Measurements from ENCODE around the gene KAZN. TPM values are rescaled to one million over a fixed set of nuclear protein-coding genes. Genes with fewer than 3 reads are reported as not detected.
A peak's percentile ranks its signal among the peaks of the same experiment; 100 is the strongest.

KAZN gene
- total RNA-seq, 6 experiments from 2014 or later = 13.1 to 22.3 (median 20.7) TPM

- H3K4me1 Mint-ChIP-seq (ENCODE audit: low read depth) = 0 out of 2 replicates have a peak, but pooled peaks cover 4% of the 10 kb centered on the region
- no peak overlapping the region for H3K27ac Mint-ChIP-seq
- H3K4me3 Mint-ChIP-seq = no peak overlapping the region
- no peak for TF ChIP-seq CTCF (IDR thresholded peaks at IDR 0.05)
- no peaks in the 10 kb centered on the region; the same call in 1 of the 2 replicates for H3K27me3 Mint-ChIP-seq (ENCODE audit: insufficient read depth)
- no peaks in the 10 kb centered on the region for H3K9me3 Mint-ChIP-seq
- DNase-seq = no peak
- no peaks in the 10 kb centered on the region; the same call in 1 of the 2 replicates for H3K36me3 Mint-ChIP-seq (ENCODE audit: low read depth)
Measured at GRCh38 chr1:14987829-14988603, 389.5 kb downstream of the KAZN start.

DNA sequence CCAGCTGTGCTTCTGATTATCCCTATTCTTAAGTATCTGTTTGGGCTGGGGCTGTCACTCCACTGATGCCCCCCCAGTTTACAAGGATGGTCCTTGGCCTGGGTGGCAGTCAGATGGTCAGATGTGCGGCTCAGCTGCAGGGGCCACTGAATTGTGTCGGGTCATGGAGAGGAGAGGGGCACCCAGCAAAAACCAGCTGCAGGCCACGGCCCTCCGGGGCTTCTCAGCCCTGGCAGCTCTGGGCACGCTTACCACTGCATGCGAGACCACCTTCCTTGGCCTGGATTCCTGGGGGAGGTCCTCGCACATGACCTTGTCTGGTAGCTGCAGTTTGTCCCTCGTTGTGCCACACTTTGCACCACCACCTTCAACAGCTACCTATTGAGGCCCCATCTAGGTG lies 390.2 kb downstream of the KAZN start:
- H3K4me1 Mint-ChIP-seq (ENCODE audit: low read depth) = no peaks in the 10 kb centered on the region
- no peak overlapping the region for H3K27ac Mint-ChIP-seq

GRCh38 chr1:14989931-14990728 lies 391.6 kb downstream of the KAZN start:
- Mint-ChIP-seq H3K27me3 (ENCODE audit: insufficient read depth) (no peaks in the 10 kb centered on the region; the same call in 1 of the 2 replicates), H3K9me3 (no peaks in the 10 kb centered on the region), H3K27ac (no peak overlapping the region), H3K4me3 (no peak overlapping the region), H3K36me3 (ENCODE audit: low read depth) (no peaks in the 10 kb centered on the region), H3K4me1 (ENCODE audit: low read depth) (peaks cover 7% of the 10 kb centered on the region; the same call in 1 of the 2 replicates)
- DNase-seq = no peak
- TF ChIP-seq CTCF (IDR thresholded peaks at IDR 0.05) = no peak

More for the DNA sequence above, 390.2 kb downstream of the KAZN start:
- TF ChIP-seq CTCF (IDR thresholded peaks at IDR 0.05) = no peak
- Mint-ChIP-seq H3K9me3 (no peaks in the 10 kb centered on the region), H3K4me3 (no peak overlapping the region), H3K27me3 (ENCODE audit: insufficient read depth) (no peaks in the 10 kb centered on the region; the same call in 1 of the 2 replicates), H3K36me3 (ENCODE audit: low read depth) (no peaks in the 10 kb centered on the region; the same call in 1 of the 2 replicates)
- no peak for DNase-seq

GRCh38 chr1:14993414-14993813 lies 394.9 kb downstream of the KAZN start:
- H3K27ac Mint-ChIP-seq = no peak overlapping the region
- H3K36me3 Mint-ChIP-seq (ENCODE audit: low read depth) = no peaks in the 10 kb centered on the region
- DNase-seq = no peak
- no peaks in the 10 kb centered on the region; the same call in none of the 2 replicates for H3K27me3 Mint-ChIP-seq (ENCODE audit: insufficient read depth)
- no peak overlapping the region for H3K4me3 Mint-ChIP-seq
- peaks cover 38% of the 10 kb centered on the region for H3K4me1 Mint-ChIP-seq (ENCODE audit: low read depth)
- H3K9me3 Mint-ChIP-seq = no peaks in the 10 kb centered on the region
- TF ChIP-seq CTCF (IDR thresholded peaks at IDR 0.05) = no peak

DNA sequence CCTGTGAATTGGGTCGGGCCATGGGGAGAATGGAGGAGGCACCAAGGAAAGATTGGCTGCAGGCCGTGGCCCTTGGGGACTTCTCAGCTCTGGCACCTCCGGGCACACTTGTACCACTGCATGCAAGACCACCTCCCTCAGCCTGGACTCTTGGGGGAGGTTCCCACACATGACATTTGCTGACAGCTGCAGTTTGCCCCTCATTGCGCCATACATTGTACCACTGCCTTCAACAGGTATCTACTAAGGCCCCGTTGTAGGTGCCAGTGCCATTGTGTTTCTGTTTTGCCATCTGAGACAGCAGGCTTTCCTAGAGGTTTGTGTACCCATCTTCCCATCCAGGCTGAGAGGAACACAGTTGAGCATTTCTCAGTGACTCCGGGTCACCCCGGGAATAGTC lies 395.7 kb downstream of the KAZN start:
- TF ChIP-seq CTCF (IDR thresholded peaks at IDR 0.05) = no peak
- H3K4me1 Mint-ChIP-seq (ENCODE audit: low read depth) = peaks cover 38% of the 10 kb centered on the region
- H3K9me3 Mint-ChIP-seq = no peaks in the 10 kb centered on the region
- no peaks in the 10 kb centered on the region for H3K36me3 Mint-ChIP-seq (ENCODE audit: low read depth)
- no peak overlapping the region for H3K4me3 Mint-ChIP-seq
- H3K27me3 Mint-ChIP-seq (ENCODE audit: insufficient read depth) = no peaks in the 10 kb centered on the region; the same call in none of the 2 replicates
- H3K27ac Mint-ChIP-seq = peak overlapping the region; percentile 99; the same call in 1 of the 2 replicates
- DNase-seq = no peak

All from HFFc6 (cell line).